Measurements from ENCODE around the gene SP1. TPM values are rescaled to one million over a fixed set of nuclear protein-coding genes. Genes with fewer than 3 reads are reported as not detected.
A peak's percentile ranks its signal among the peaks of the same experiment; 100 is the strongest.

Gene SP1
- total and polyA plus RNA-seq, 2 of the 4 experiments (the other 2 are of a cell fraction): 19.7 to 53.6 TPM

- peak overlapping the region; percentile 12; the same call in 1 of the 2 replicates for H4K5ac ChIP-seq (ENCODE audit: low read depth, low read length)
- H2AK5ac ChIP-seq (ENCODE audit: low read depth, low read length): no peak overlapping the region
- H2BK5ac ChIP-seq (ENCODE audit: low read depth, low read length, poor library complexity, severe bottlenecking): peak overlapping the region; percentile 62
- H4K91ac ChIP-seq (ENCODE audit: insufficient read depth, low read depth, low read length): peak overlapping the region; percentile 51; the same call in 1 of the 2 replicates
- peak overlapping the region; percentile 21 to 52; a peak in 1 of 4 replicates for H4K8ac ChIP-seq (ENCODE audit: low read depth in 2 of 2, low read length in 2 of 2)
- peak overlapping the region; percentile 52; the same call in 1 of the 2 replicates for H2BK120ac ChIP-seq (ENCODE audit: low read depth, low read length)
- H2AFZ ChIP-seq (replicated peaks; ENCODE audit: low read length, poor library complexity): no peak overlapping the region
- no peaks in the 10 kb centered on the region for H3K27me3 ChIP-seq (ENCODE audit: control insufficient read depth, insufficient read depth, low read length)
- no peak overlapping the region for H3K56ac ChIP-seq (ENCODE audit: extremely low read depth, insufficient read depth, low read length)
- H2BK20ac ChIP-seq (ENCODE audit: low read depth, low read length): peak overlapping the region; percentile 59
- H3K9me3 ChIP-seq (ENCODE audit: control insufficient read depth, insufficient read depth, low read length): no peaks in the 10 kb centered on the region
- H3K9ac ChIP-seq (ENCODE audit: low read depth, low read length): no peak overlapping the region
- no peak overlapping the region for H2BK15ac ChIP-seq (ENCODE audit: low read depth, low read length)
- peak overlapping the region; percentile 57; the same call in 1 of the 2 replicates for H3K4ac ChIP-seq (ENCODE audit: low read depth, low read length)
- DNase-seq (no peak), ATAC-seq (ENCODE audit: low read depth) (no peak)
- H3K23ac ChIP-seq (ENCODE audit: low read depth, low read length): peak overlapping the region; percentile 28; the same call in 1 of the 2 replicates
- H3K9me1 ChIP-seq (ENCODE audit: insufficient read depth, low read length): 0 out of 2 replicates have a peak, but pooled peaks cover 2% of the 10 kb centered on the region
- no TSS peak for BruUV-seq (replicated peaks)
- POLR2A ChIA-PET (ENCODE audit: unreplicated experiment): no interaction called here
- H3K14ac ChIP-seq (replicated peaks; ENCODE audit: low read depth, low read length): peak overlapping the region; percentile 71; the same call in 1 of the 2 replicates
- peak overlapping the region; percentile 53; the same call in 1 of the 2 replicates for H3K27ac ChIP-seq (ENCODE audit: insufficient read depth, low read length)
- no peak overlapping the region for H2AK9ac ChIP-seq (replicated peaks; ENCODE audit: low read depth, low read length, poor library complexity)
- peaks cover 16% of the 10 kb centered on the region for H3K4me1 ChIP-seq (ENCODE audit: control insufficient read depth, insufficient read depth, low read length)
- in situ Hi-C loops (cut with MboI; ENCODE audit: low sequenced_read_pairs) (no loop called here), dilution Hi-C loops (cut with HindIII; ENCODE audit: low sequenced_read_pairs, unreplicated experiment) (no loop called here), intact Hi-C loops (cut with micrococcal nuclease) (no loop called here)
- TF ChIP-seq BHLHE40 (IDR thresholded peaks at IDR 0.05; ENCODE audit: low read depth, low read length): no peak
- no peak for TF ChIP-seq MAFK (IDR thresholded peaks at IDR 0.05; ENCODE audit: low read depth, low read length)
- no peak for TF ChIP-seq RCOR1 (IDR thresholded peaks at IDR 0.05; ENCODE audit: insufficient replicate concordance, low read length)
- no peak for TF ChIP-seq USF2 (IDR thresholded peaks at IDR 0.05; ENCODE audit: low read depth, low read length)
- no peak for TF ChIP-seq MXI1 (IDR thresholded peaks at IDR 0.05; ENCODE audit: borderline replicate concordance, low read depth, low read length)
- TF ChIP-seq FOS (IDR thresholded peaks at IDR 0.05; ENCODE audit: low read depth, low read length): no peak
- TF ChIP-seq CHD1 (IDR thresholded peaks at IDR 0.05; ENCODE audit: low read depth, low read length): no peak
- no peak for TF ChIP-seq CTCF (conservative IDR thresholded peaks at IDR 0.05; ENCODE audit: low read depth, low read length)
- no peak for TF ChIP-seq MAZ (IDR thresholded peaks at IDR 0.05; ENCODE audit: borderline replicate concordance, low read depth, low read length)
- TF ChIP-seq CEBPB (IDR thresholded peaks at IDR 0.05; ENCODE audit: low read depth, low read length): no peak
- no peak for TF ChIP-seq NFE2L2 (IDR thresholded peaks at IDR 0.05; ENCODE audit: low read depth, low read length)
- no peak for TF ChIP-seq POLR2A (IDR thresholded peaks at IDR 0.05; ENCODE audit: low read depth, low read length)
- no peak for TF ChIP-seq SMC3 (IDR thresholded peaks at IDR 0.05; ENCODE audit: low read depth, low read length)
- TF ChIP-seq RAD21 (IDR thresholded peaks at IDR 0.05; ENCODE audit: low read length): no peak
- TF ChIP-seq RFX5 (IDR thresholded peaks at IDR 0.05; ENCODE audit: low read depth, low read length): no peak
- TF ChIP-seq ELK1 (IDR thresholded peaks at IDR 0.05; ENCODE audit: borderline replicate concordance, low read depth, low read length): no peak
- H3K79me1 ChIP-seq (ENCODE audit: low read depth in 1 of 2, low read length in 2 of 2): peaks cover 20 to 59% of the 10 kb centered on the region in 2 experiments; a peak in 3 of 4 replicates
- peak overlapping the region; percentile 82; the same call in 1 of the 2 replicates for H3K18ac ChIP-seq (ENCODE audit: low read depth, low read length)
- peaks cover 4% of the 10 kb centered on the region for H3K36me3 ChIP-seq (ENCODE audit: control insufficient read depth, insufficient read depth, low read length)
- no CpG with 5 or more reads among the region's 3 CpGs for WGBS, 2 experiments (ENCODE audit: extremely low coverage in 2 of 2, insufficient read length in 1 of 2)
- 0 out of 2 replicates have a peak overlapping the region, but pooled peaks have one; percentile 50 for H3K4me2 ChIP-seq (ENCODE audit: low read depth, low read length)
- peaks cover 13% of the 10 kb centered on the region; the same call in 1 of the 2 replicates for H4K20me1 ChIP-seq (ENCODE audit: insufficient read depth, low read length)
- CTCF ChIA-PET: interaction anchor here (1.6 kb wide), 1 partner anchor 37 kb away, joined by 4 read pairs; no protein-coding TSS in a partner anchor
- no peak overlapping the region for H3K4me3 ChIP-seq (ENCODE audit: insufficient read depth, low read depth, low read length)
Observed at GRCh38 chr12:53389702-53390101, 9.7 kb downstream of the SP1 start.

Measured in IMR-90 (cell line).